K562 (cell line): ENCODE results near the gene P4HB. TPM values are rescaled to one million over a fixed set of nuclear protein-coding genes. Genes with fewer than 3 reads are reported as not detected.

Experiments used
- ATAC-seq: fragments of 200-7000 bp; cut with Tn5 transposase; 3 replicates; pipeline ENCODE4 v1.9.1; 2020; ENCODE audit warnings: moderate library complexity
- BruUV-seq: library from RNA; stranded (reverse); fragments of 400-500 nt; replicated peaks from 2 replicates; lab custom pipeline; 2021; lab: Mats Ljungman, UMichigan
- CTCF ChIA-PET: fragments of 300-600 bp; formaldehyde crosslinking; extraction: SDS; loops from one replicate; lab custom pipeline; 2021; ENCODE audit warnings: low intra/inter-chr PET ratio; lab: Yijun Ruan, JAX
- POLR2A ChIA-PET: fragments of 300-600, 350-650 bp; sonication (Branson Sonifier 250); formaldehyde crosslinking; extraction: SDS; loops from one replicate; lab custom pipeline; 2021; ENCODE audit warnings: antibody characterized with exemption, inconsistent platforms; lab: Yijun Ruan, JAX
- DNase-seq, 4 experiments: peaks; one replicate each; pipeline versions ENCODE4 v3.0.0 to v3.0.0-alpha.2; 2011 to 2018; ENCODE audit warnings: low spot score in 3 of 4, mixed read lengths in 3 of 4; ENCODE audit errors: extremely low read depth in 1 of 4
- FAIRE-seq: peaks from 2 replicates; lab custom pipeline; 2011; peaks lifted over from hg19 to GRCh38; lab: Jason Lieb, UNC
- H2AFZ ChIP-seq: 2 replicates; pipeline ENCODE4 v1.6.0; 2011; ENCODE audit warnings: low read depth, low read length, control low read depth, inconsistent platforms
- H3K27ac ChIP-seq: fragments of 200-600 bp; 3 replicates; pipeline ENCODE4 v1.8.0; 2011; ENCODE audit warnings: low read depth, mild to moderate bottlenecking, control low read depth, inconsistent platforms, low read length, moderate library complexity, mixed read lengths; ENCODE audit errors: extremely low read depth
- H3K27me3 ChIP-seq, 2 experiments: fragments of 300-600 bp in 1 of 2; 2 replicates in 1 of 2; 3 replicates in 1 of 2; pipeline versions ENCODE4 v1.6.0 to v1.8.0; 2011; ENCODE audit warnings: inconsistent platforms in 2 of 2, low read length in 2 of 2, mild to moderate bottlenecking in 1 of 2, mixed read lengths in 1 of 2, moderate library complexity in 1 of 2; ENCODE audit not compliant: control insufficient read depth in 2 of 2, insufficient read depth in 2 of 2
- H3K36me3 ChIP-seq: fragments of 300-600 bp; 3 replicates; pipeline ENCODE4 v1.8.0; 2011; ENCODE audit warnings: mild to moderate bottlenecking, low read length, inconsistent platforms; ENCODE audit not compliant: control insufficient read depth, insufficient read depth
- H3K4me1 ChIP-seq, 2 experiments: fragments of 200-600 bp in 1 of 2; replicated peaks in 1 of 2; 2 replicates in 1 of 2; 3 replicates in 1 of 2; pipeline versions ENCODE4 v1.5.1 to v1.8.0; 2011; ENCODE audit warnings: inconsistent platforms in 2 of 2, low read length in 2 of 2, mild to moderate bottlenecking in 1 of 2, mixed read lengths in 1 of 2, moderate library complexity in 1 of 2; ENCODE audit not compliant: control insufficient read depth in 2 of 2, insufficient read depth in 2 of 2
- H3K4me2 ChIP-seq: 2 replicates; pipeline ENCODE4 v1.6.1; 2011; ENCODE audit warnings: low read length, control low read depth, inconsistent platforms, mixed read lengths; ENCODE audit not compliant: insufficient read depth
- H3K4me3 ChIP-seq: fragments of 200-600 bp; sonication (generic), shearing (Covaris generic); 2 replicates; pipeline ENCODE4 v1.5.1; 2016; ENCODE audit warnings: control low read depth, inconsistent platforms
- H3K79me2 ChIP-seq: fragments of 200-600 bp; 3 replicates; pipeline ENCODE4 v1.8.0; 2011; ENCODE audit warnings: low read length, inconsistent platforms; ENCODE audit not compliant: control insufficient read depth, insufficient read depth
- H3K9ac ChIP-seq, 2 experiments: 2 replicates each; pipeline versions ENCODE4 v1.6.0 to v1.6.1; 2011; ENCODE audit warnings: low read depth in 2 of 2, low read length in 2 of 2, control low read depth in 1 of 2, inconsistent platforms in 1 of 2, mild to moderate bottlenecking in 1 of 2, mixed read lengths in 1 of 2; ENCODE audit not compliant: insufficient read depth in 1 of 2
- H3K9me1 ChIP-seq: one replicate; pipeline ENCODE4 v1.6.0; 2011; ENCODE audit warnings: inconsistent platforms, mild to moderate bottlenecking, low read length, moderate library complexity; ENCODE audit not compliant: control insufficient read depth, insufficient read depth
- H3K9me3 ChIP-seq: replicated peaks from 2 replicates; pipeline ENCODE4 v1.5.1; 2011; ENCODE audit warnings: low read depth, low read length, inconsistent platforms; ENCODE audit not compliant: control insufficient read depth, insufficient read depth
- H4K20me1 ChIP-seq: replicated peaks from 2 replicates; pipeline ENCODE4 v1.6.1; 2011; ENCODE audit warnings: low read length, inconsistent platforms, mixed read lengths; ENCODE audit not compliant: control insufficient read depth, insufficient read depth
- FIP1L1 ChIP-seq: fragments of 200-400 bp; formaldehyde crosslinking; IDR thresholded peaks from 2 replicates; pipeline ENCODE4 v1.6.1; 2018; ENCODE audit warnings: mild to moderate bottlenecking, low read depth, low read length; ENCODE audit not compliant: poor library complexity, severe bottlenecking
- POLR2A ChIP-seq: fragments of 450-650 bp; conservative IDR thresholded peaks from 2 replicates; pipeline ENCODE4 v1.6.1; 2016
- POLR2B ChIP-seq: fragments of 450-650 bp; IDR thresholded peaks from 2 replicates; pipeline ENCODE4 v1.6.1; 2018; ENCODE audit warnings: low read depth; ENCODE audit not compliant: partially characterized antibody
- POLR2G ChIP-seq: fragments of 200-400 bp; formaldehyde crosslinking; IDR thresholded peaks from 2 replicates; pipeline ENCODE4 v1.6.1; 2017; ENCODE audit warnings: low read depth, mild to moderate bottlenecking, antibody characterized with exemption, low read length, moderate library complexity
- RBFOX2 ChIP-seq: fragments of 200-400 bp; formaldehyde crosslinking; IDR thresholded peaks from 2 replicates; pipeline ENCODE4 v1.6.1; 2017; ENCODE audit warnings: low read depth, mild to moderate bottlenecking, low read length, moderate library complexity
- RBM22 ChIP-seq: fragments of 200-400 bp; formaldehyde crosslinking; IDR thresholded peaks from 2 replicates; pipeline ENCODE4 v1.6.1; 2018; ENCODE audit warnings: low read length, low read depth; ENCODE audit not compliant: poor library complexity, severe bottlenecking
- SNRNP70 ChIP-seq: fragments of 200-400 bp; formaldehyde crosslinking; optimal IDR thresholded peaks from 2 replicates; pipeline ENCODE3; 2017; ENCODE audit warnings: low read depth, low read length
- SUPT5H ChIP-seq: fragments of 450-650 bp; IDR thresholded peaks from 2 replicates; pipeline ENCODE4 v1.6.1; 2016
- TSC22D4 ChIP-seq: fragments of 450-650 bp; IDR thresholded peaks from 2 replicates; pipeline ENCODE4 v1.6.1; 2016; ENCODE audit warnings: missing genetic modification characterization, missing biosample characterization, control low read depth
- ZNF175 ChIP-seq: fragments of 200-800 bp; sonication (Bioruptor generic); IDR thresholded peaks from 2 replicates; pipeline ENCODE4 v1.6.1; 2016; ENCODE audit warnings: low read depth, mild to moderate bottlenecking, missing genetic modification characterization, missing compliant biosample characterization
- ZNF644 ChIP-seq: fragments of 200-800 bp; sonication (Bioruptor generic); IDR thresholded peaks from 2 replicates; pipeline ENCODE4 v1.6.1; 2016; ENCODE audit warnings: low read depth, missing genetic modification characterization, missing compliant biosample characterization
- WGBS: fragments of 100-300 bp; shearing (Covaris generic); methylation state at CpG from one replicate; pipeline ENCODE4 v1.1.6; 2016; ENCODE audit warnings: low coverage, mixed read lengths; ENCODE audit not compliant: insufficient coverage; ENCODE audit errors: missing lambda C conversion rate; 5-methylcytosine and 5-hydroxymethylcytosine counted together
- in situ Hi-C: fragments of 300-500 bp; cut with MboI; formaldehyde crosslinking; loops from 4 replicates; pipeline ENCODE4 v1.15.0; 2018; ENCODE audit warnings: inconsistent platforms, mixed read lengths
- intact Hi-C: fragments of 100-400 bp; cut with micrococcal nuclease; formaldehyde crosslinking; loops from 2 replicates; pipeline ENCODE4 v1.14.2; 2022
- polyA plus RNA-seq, 8 experiments: library from polyadenylated mRNA; depleted of rRNA in 4 of 8; stranded (reverse) in 5 of 8; unstranded in 3 of 8; fragments of >200 nt; fragmentation: Nextera tagmentation in 2 of 8; fragmentation: Illumina TruSeq in 1 of 8; extraction: Ambion mirVana in 2 of 8; extraction: Trizol in 1 of 8; gene quantifications; 2 replicates each; pipeline versions ENCODE4 v1.2.1 to v1.2.3, GENCODE V29; 2011 to 2014; ENCODE audit warnings: inconsistent platforms in 1 of 8, missing spikeins in 1 of 8
- total RNA-seq, 7 experiments: library from RNA; depleted of rRNA in 6 of 7; stranded (reverse); fragments of >200 nt in 6 of 7; fragmentation: Illumina TruSeq in 2 of 7; extraction: Trizol in 2 of 7; gene quantifications; 2 replicates each; pipeline versions ENCODE4 v1.2.1 to v1.2.3, GENCODE V29; 2011 to 2021; ENCODE audit warnings: low replicate concordance in 1 of 7

Gene P4HB
- total and polyA plus RNA-seq, 9 of the 15 experiments (the other 6 are each of a cell fraction or from before 2014, with no cell fraction given) = 4.4 to 645 (median 325) TPM

GRCh38 chr17:81844327-81844851 is 15.9 kb downstream of the P4HB start:
- no peak overlapping the region for H3K27ac ChIP-seq
- TF ChIP-seq POLR2A (peak; percentile 43; the same call in 1 of the 2 replicates), RBFOX2 (peak; percentile 64), ZNF644 (no peak), TSC22D4 (no peak), SUPT5H (peak; percentile 35), POLR2G (peak; percentile 73), SNRNP70 (no peak), FIP1L1 (peak; percentile 25), POLR2B (peak; percentile 3), RBM22 (peak; percentile 76), ZNF175 (CRISPR knock-in tag) (no peak)
- POLR2A ChIA-PET = interaction anchor here (0.9 to 8.0 kb wide), 8 partner anchors 9 to 25 kb away, joined by 3 to 85 read pairs (median 8); partner anchors contain the start of genes MCRIP1 and P4HB
- H2AFZ ChIP-seq = no peak overlapping the region
- no peak for ATAC-seq
- DNase-seq = no peak
- 96% methylated on average over 12 of the region's 14 CpGs for WGBS
- no peaks in the 10 kb centered on the region for H3K79me2 ChIP-seq
- H3K9me1 ChIP-seq = no peaks in the 10 kb centered on the region
- H3K36me3 ChIP-seq = peaks cover 63% of the 10 kb centered on the region; the same call in 2 of the 3 replicates
- in situ Hi-C loops (no loop called here), intact Hi-C loops (no loop called here)
- no TSS peak for BruUV-seq
- no peaks in the 10 kb centered on the region for H3K9me3 ChIP-seq
- no peak for FAIRE-seq
- no peaks in the 10 kb centered on the region for H3K27me3 ChIP-seq
- H3K4me3 ChIP-seq = no peak overlapping the region
- H3K4me2 ChIP-seq = no peak overlapping the region
- H3K4me1 ChIP-seq = peaks cover 0 to 45% of the 10 kb centered on the region in 2 experiments; a peak in 2 of 5 replicates
- CTCF ChIA-PET = no interaction called here
- no peak overlapping the region; a peak in 1 of 4 replicates for H3K9ac ChIP-seq
- H4K20me1 ChIP-seq = peaks cover 13% of the 10 kb centered on the region
